Muscle of back (tissue), 11 donors: ENCODE measurements around the gene NR1H3. TPM values are rescaled to one million over a fixed set of nuclear protein-coding genes. Genes with fewer than 3 reads are reported as not detected.

ENCODE experiments used
- DNase-seq, 3 donors: peaks; one replicate each; pipeline versions ENCODE4 v3.0.0 to v3.0.0-alpha.2; 2013
- polyA plus RNA-seq, 10 donors: library from polyadenylated mRNA; unstranded; fragments of 120-200 nt; gene quantifications; one replicate each; pipeline ENCODE4 v1.2.1, GENCODE V29; 2013; ENCODE audit not compliant: insufficient read length in 10 of 10

Gene NR1H3
- polyA plus RNA-seq, 10 donors = 12.6 to 21.7 (median 15.0) TPM

- DNase-seq = no peak
Measured at GRCh38 chr11:47242596-47243192, 15.1 kb upstream of the NR1H3 start.

GRCh38 chr11:47243454-47243853 is 14.3 kb upstream of the NR1H3 start:
- no peak for DNase-seq

- DNase-seq = peak in 1 of 3 donors; percentile 37
Measured at GRCh38 chr11:47244448-47245350, 13.1 kb upstream of the NR1H3 start.

GRCh38 chr11:47245611-47246357 is 12.0 kb upstream of the NR1H3 start:
- DNase-seq = no peak

GRCh38 chr11:47247502-47247901 is 10.3 kb upstream of the NR1H3 start:
- DNase-seq = no peak

- DNase-seq = no peak
Measured at GRCh38 chr11:47248304-47248663, 9.5 kb upstream of the NR1H3 start.

- peak; percentile 87 to 96 (median 91) for DNase-seq
Measured at GRCh38 chr11:47248664-47249377, 9.0 kb upstream of the NR1H3 start, which contains the start of gene ACP2. TSS of gene ACP2 (minus strand) at chr11:47248814. CDS start at chr11:47248789, 25 bp downstream.

GRCh38 chr11:47249378-47249715 is 8.4 kb upstream of the NR1H3 start:
- DNase-seq = no peak

GRCh38 chr11:47251751-47252150 is 6.0 kb upstream of the NR1H3 start:
- DNase-seq = no peak

GRCh38 chr11:47253660-47254059 is 4.1 kb upstream of the NR1H3 start:
- no peak for DNase-seq

- DNase-seq = no peak
Measured at GRCh38 chr11:47254386-47254785, 3.4 kb upstream of the NR1H3 start.

GRCh38 chr11:47256374-47256773 is 1.4 kb upstream of the NR1H3 start:
- no peak for DNase-seq

- no peak for DNase-seq
Measured at GRCh38 chr11:47257177-47257516, 649 bp upstream of the NR1H3 start.

GRCh38 chr11:47258317-47258902 is 614 bp downstream of the NR1H3 start:
- no peak for DNase-seq

- peak in 2 of 3 donors; percentile 33 to 49 for DNase-seq
Measured at GRCh38 chr11:47259232-47259977, 1.6 kb downstream of the NR1H3 start.

GRCh38 chr11:47260366-47260765 is 2.6 kb downstream of the NR1H3 start:
- DNase-seq = no peak

GRCh38 chr11:47261291-47261800 is 3.5 kb downstream of the NR1H3 start:
- no peak for DNase-seq

GRCh38 chr11:47264119-47264518 is 6.3 kb downstream of the NR1H3 start:
- DNase-seq = no peak

GRCh38 chr11:47264521-47264920 is 6.7 kb downstream of the NR1H3 start:
- no peak for DNase-seq

- no peak for DNase-seq
Measured at GRCh38 chr11:47267876-47268275, 10.1 kb downstream of the NR1H3 start.
